Kidney (tissue), 14 donors: ENCODE data around the gene TRAFD1. TPM values are rescaled to one million over a fixed set of nuclear protein-coding genes. Genes with fewer than 3 reads are reported as not detected.

Experiments
- DNase-seq, 5 donors: peaks; one replicate each; pipeline ENCODE4 v3.0.0-alpha.2; 2013 to 2020
- FAIRE-seq: peaks from 2 replicates; lab custom pipeline; 2012; peaks lifted over from hg19 to GRCh38; lab: Jason Lieb, UNC
- H3K27ac ChIP-seq, 2 donors: one replicate each; pipeline ENCODE4 v1.7.0; 2013; ENCODE audit warnings: low read depth in 2 of 2, low read length in 2 of 2, inconsistent platforms in 1 of 2
- H3K27me3 ChIP-seq: one replicate; pipeline ENCODE4 v1.7.1; 2013; ENCODE audit warnings: low read length, inconsistent platforms; ENCODE audit not compliant: control insufficient read depth, insufficient read depth
- H3K36me3 ChIP-seq, 3 donors: one replicate each; pipeline versions ENCODE4 v1.7.0 to v1.7.1; 2013; ENCODE audit warnings: low read length in 3 of 3, control low read depth in 1 of 3, inconsistent platforms in 1 of 3; ENCODE audit not compliant: insufficient read depth in 3 of 3, control insufficient read depth in 2 of 3
- H3K4me1 ChIP-seq, 3 donors: one replicate each; pipeline versions ENCODE4 v1.7.0 to v1.7.1; 2013; ENCODE audit warnings: low read length in 3 of 3, inconsistent platforms in 1 of 3, low read depth in 1 of 3; ENCODE audit not compliant: control insufficient read depth in 2 of 3, insufficient read depth in 2 of 3
- H3K4me3 ChIP-seq, 3 donors: one replicate each; pipeline versions ENCODE4 v1.7.0 to v1.8.1; 2013; ENCODE audit warnings: low read length in 3 of 3, control low read depth in 1 of 3, inconsistent platforms in 1 of 3
- H3K9ac ChIP-seq, 3 donors: one replicate each; pipeline versions ENCODE4 v1.7.0 to v1.7.1; 2013; ENCODE audit warnings: low read length in 3 of 3, control low read depth in 1 of 3, inconsistent platforms in 1 of 3
- H3K9me3 ChIP-seq, 3 donors: one replicate each; pipeline versions ENCODE4 v1.7.0 to v1.7.1; 2013; ENCODE audit warnings: low read length in 3 of 3, control low read depth in 1 of 3, inconsistent platforms in 1 of 3; ENCODE audit not compliant: control insufficient read depth in 2 of 3, insufficient read depth in 1 of 3
- CTCF ChIP-seq: IDR thresholded peaks from 3 replicates; pipeline ENCODE4 v1.5.1; 2012; ENCODE audit warnings: mild to moderate bottlenecking, moderate library complexity, borderline replicate concordance; ENCODE audit not compliant: insufficient read depth; ENCODE audit errors: extremely low read depth
- intact Hi-C: fragments of 100-400 bp; cut with DNase I; formaldehyde crosslinking; loops from one replicate; pipeline ENCODE4 v1.11.1; 2022
- polyA plus RNA-seq: library from polyadenylated mRNA; stranded (reverse); fragments of 350-450 nt; fragmentation: Illumina TruSeq; extraction: RNeasy Lipid Tissue Mini Kit (QIAGEN cat#74804); gene quantifications from one replicate; pipeline ENCODE4 v1.2.3, GENCODE V29; 2014; ENCODE audit warnings: low read depth, low replicate concordance; ENCODE audit not compliant: insufficient read depth
- total RNA-seq: library from RNA; stranded (reverse); fragmentation: NEBNext Ultra II Directional; extraction: Animal tissue kit (Norgen Biotek cat#: 25700); gene quantifications from one replicate; pipeline ENCODE4 v1.2.1, GENCODE V29; 2021
- donor health status: control.
- donor health status: control.
- donor health status: control.
- donor health status: control.
- donor health status: control.
- donor health status: DM: yes; HTN: yes; CAD: no.
- donor health status: Normal renal cell carcinoma (clear cell type).

TRAFD1 gene
- total and polyA plus RNA-seq, 2 donors from 2014 or later, result 16.4 to 27.1 TPM

GRCh38 chr12:112191840-112192321 lies 66.5 kb downstream of the TRAFD1 start:
- H3K4me3 ChIP-seq, result no peak overlapping the region
- no peaks in the 10 kb centered on the region for H3K27me3 ChIP-seq
- no peaks in the 10 kb centered on the region for H3K4me1 ChIP-seq
- no peak for TF ChIP-seq CTCF
- no peak overlapping the region for H3K27ac ChIP-seq
- no peaks in the 10 kb centered on the region for H3K9me3 ChIP-seq
- FAIRE-seq, result no peak
- intact Hi-C loops, result no loop called here
- H3K36me3 ChIP-seq, result peaks cover 6 to 54% (median 34%) of the 10 kb centered on the region in 3 donors
- DNase-seq, result no peak
- H3K9ac ChIP-seq, result no peak overlapping the region

GRCh38 chr12:112192475-112192874 lies 67.1 kb downstream of the TRAFD1 start:
- intact Hi-C loops, result no loop called here
- no peaks in the 10 kb centered on the region for H3K9me3 ChIP-seq
- H3K4me3 ChIP-seq, result no peak overlapping the region
- no peak overlapping the region for H3K9ac ChIP-seq
- no peaks in the 10 kb centered on the region for H3K4me1 ChIP-seq
- H3K27ac ChIP-seq, result no peak overlapping the region
- FAIRE-seq, result no peak
- no peaks in the 10 kb centered on the region for H3K27me3 ChIP-seq
- H3K36me3 ChIP-seq, result peaks cover 6 to 54% (median 34%) of the 10 kb centered on the region in 3 donors
- no peak for DNase-seq
- TF ChIP-seq CTCF, result no peak

- Histone ChIP-seq H3K9ac (no peak overlapping the region), H3K36me3 (peaks cover 8 to 57% (median 41%) of the 10 kb centered on the region in 3 donors), H3K4me3 (no peak overlapping the region), H3K4me1 (no peaks in the 10 kb centered on the region), H3K27me3 (no peaks in the 10 kb centered on the region), H3K9me3 (no peaks in the 10 kb centered on the region), H3K27ac (no peak overlapping the region)
- DNase-seq, result no peak
- intact Hi-C loops, result no loop called here
- FAIRE-seq, result no peak
- TF ChIP-seq CTCF, result no peak
Measured at GRCh38 chr12:112194601-112195247, 69.4 kb downstream of the TRAFD1 start.
